Midbrain (tissue), 1 donor: ENCODE data around the gene ADAD2.

ENCODE experiments used
- DNase-seq: peaks from one replicate; lab custom pipeline; 2025; lab: John Stamatoyannopoulos, UW

ADAD2 gene

DNA sequence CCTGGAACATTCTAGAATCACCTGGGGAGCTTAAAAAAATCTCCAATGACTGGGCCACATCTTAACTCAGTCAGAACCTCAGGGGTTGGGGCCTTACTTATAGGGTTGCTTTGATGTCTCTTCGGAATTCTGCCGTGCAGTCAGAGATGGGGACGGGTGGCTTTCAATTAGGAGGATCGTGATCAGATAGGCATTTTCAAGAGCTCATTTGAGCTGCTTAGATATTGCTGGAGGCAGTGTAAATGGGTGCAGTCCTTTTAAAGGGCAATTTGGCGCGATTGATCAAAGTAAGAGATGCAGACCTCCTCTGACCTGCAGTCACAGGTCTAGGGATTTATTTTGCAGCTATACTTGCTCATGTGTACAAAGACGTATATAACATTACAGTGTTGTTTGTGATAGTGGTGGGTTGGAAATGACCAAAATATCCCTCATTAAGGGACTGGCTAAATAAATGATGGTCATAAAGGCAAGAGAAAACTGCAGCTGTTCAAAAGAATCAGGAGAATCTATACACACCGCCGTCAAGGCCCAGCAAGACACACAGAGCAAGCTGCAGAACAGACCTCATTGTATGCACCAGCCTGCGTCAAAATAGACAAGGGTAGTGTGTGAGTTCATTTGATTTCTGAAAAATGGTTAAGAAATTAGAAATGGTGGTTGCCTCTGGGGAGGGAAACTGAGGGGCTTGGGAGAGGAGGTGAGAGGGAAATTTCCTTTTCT is 55.2 kb downstream of the ADAD2 start:
- no peak for DNase-seq

GRCh38 chr16:84246679-84247077 is 55.7 kb downstream of the ADAD2 start:
- DNase-seq: no peak
